Activated B cell treated with CpG ODN at 0.5 μM for 24 hours (primary cell): ENCODE data around the gene OR4D10. TPM values are rescaled to one million over a fixed set of nuclear protein-coding genes. Genes with fewer than 3 reads are reported as not detected.
"Not testable (repeated sequence)": the region's sequence is repeated elsewhere in the genome, so short reads cannot be mapped to it uniquely, and the experiment has no call there.

ENCODE experiments used
- ATAC-seq: fragments of 200-7000 bp; cut with Tn5 transposase; one replicate; pipeline ENCODE4 v1.10.0; 2021; ENCODE audit warnings: low read depth, mild to moderate bottlenecking, moderate library complexity
- CTCF ChIA-PET: fragments of 350-600 bp; sonication (Branson Sonifier 250); formaldehyde crosslinking; loops from one replicate; lab custom pipeline; 2021; ENCODE audit warnings: antibody characterized with exemption; lab: Charles Lee
- POLR2A ChIA-PET: fragments of 350-600 bp; sonication (Branson Sonifier 250); formaldehyde crosslinking; loops from one replicate; lab custom pipeline; 2021; ENCODE audit warnings: antibody characterized with exemption; lab: Charles Lee
- DNase-seq: peaks from one replicate; pipeline ENCODE4 v3.0.0; 2022
- H3K27ac Mint-ChIP-seq: one replicate; pipeline ENCODE4 v1.8.0; 2020; ENCODE audit warnings: mixed read lengths
- H3K27me3 Mint-ChIP-seq: one replicate; pipeline ENCODE4 v1.8.0; 2021; ENCODE audit warnings: mixed read lengths
- H3K36me3 Mint-ChIP-seq: one replicate; pipeline ENCODE4 v1.8.0; 2021; ENCODE audit warnings: low read depth, mixed read lengths
- H3K4me1 Mint-ChIP-seq: one replicate; pipeline ENCODE4 v1.8.0; 2021; ENCODE audit warnings: mixed read lengths
- H3K4me3 Mint-ChIP-seq: one replicate; pipeline ENCODE4 v1.8.0; 2020; ENCODE audit warnings: mild to moderate bottlenecking, mixed read lengths
- H3K9me3 Mint-ChIP-seq: one replicate; pipeline ENCODE4 v1.8.0; 2020; ENCODE audit warnings: mixed read lengths
- CTCF ChIP-seq: fragments of 200-600 bp; IDR thresholded peaks from one replicate; pipeline ENCODE4 v1.8.0; 2022; ENCODE audit warnings: antibody characterized with exemption, mild to moderate bottlenecking
- intact Hi-C: fragments of 100-400 bp; cut with micrococcal nuclease; formaldehyde crosslinking; loops from one replicate; pipeline ENCODE4 v1.15.1; 2024
- total RNA-seq: library from RNA; stranded (reverse); gene quantifications from 2 replicates; pipeline ENCODE4 v1.2.3, GENCODE V29; 2022

The OR4D10 gene
- total RNA-seq, 1 donor from 2014 or later: not detected

- intact Hi-C loops: no loop called here
- no peak for TF ChIP-seq CTCF
- DNase-seq: no peak
- H3K27ac Mint-ChIP-seq: no peak overlapping the region
- no peak for ATAC-seq
- H3K27me3 Mint-ChIP-seq: peaks cover 4% of the 10 kb centered on the region
- no peaks in the 10 kb centered on the region for H3K36me3 Mint-ChIP-seq
- no peak overlapping the region for H3K4me3 Mint-ChIP-seq
- ChIA-PET CTCF (no interaction called here), POLR2A (no interaction called here)
- H3K9me3 Mint-ChIP-seq: no peaks in the 10 kb centered on the region
- H3K4me1 Mint-ChIP-seq: peaks cover 8% of the 10 kb centered on the region
Measured at GRCh38 chr11:59480359-59480758, 7.2 kb downstream of the OR4D10 start.

GRCh38 chr11:59501931-59502330 lies 28.8 kb downstream of the OR4D10 start:
- ATAC-seq: no peak
- no peak for TF ChIP-seq CTCF
- Mint-ChIP-seq H3K27me3 (peaks cover 23% of the 10 kb centered on the region), H3K27ac (no peak overlapping the region), H3K36me3 (no peaks in the 10 kb centered on the region), H3K9me3 (no peaks in the 10 kb centered on the region), H3K4me1 (no peaks in the 10 kb centered on the region), H3K4me3 (no peak overlapping the region)
- DNase-seq: no peak
- POLR2A ChIA-PET: no interaction called here
- CTCF ChIA-PET: no interaction called here
- intact Hi-C loops: no loop called here

GRCh38 chr11:59503276-59503675 lies 30.2 kb downstream of the OR4D10 start, which contains the start of gene OR4D11:
Gene OR4D11, plus strand, starts transcription at chr11:59503576. Its CDS starts 0 bp downstream, at chr11:59503576.
- no peak within 1 kb of the TSS for H3K27ac Mint-ChIP-seq
- intact Hi-C loops: no loop called here
- ChIA-PET POLR2A (no interaction called here), CTCF (no interaction called here)
- H3K4me1 Mint-ChIP-seq: no peaks in the 10 kb centered on the region
- H3K36me3 Mint-ChIP-seq: no peaks in the 10 kb centered on the region
- ATAC-seq (no peak), DNase-seq (no peak)
- no peaks in the 10 kb centered on the region for H3K9me3 Mint-ChIP-seq
- H3K27me3 Mint-ChIP-seq: peaks cover 18% of the 10 kb centered on the region
- TF ChIP-seq CTCF: no peak
- H3K4me3 Mint-ChIP-seq: no peak within 1 kb of the TSS

- ChIA-PET CTCF (no interaction called here), POLR2A (no interaction called here)
- Mint-ChIP-seq H3K4me1 (peaks cover 2% of the 10 kb centered on the region), H3K4me3 (no peak within 1 kb of the TSS), H3K36me3 (no peaks in the 10 kb centered on the region), H3K27me3 (peaks cover 13% of the 10 kb centered on the region), H3K27ac (no peak within 1 kb of the TSS), H3K9me3 (no peaks in the 10 kb centered on the region)
- TF ChIP-seq CTCF: no peak
- no peak for DNase-seq
- no peak for ATAC-seq
- intact Hi-C loops: no loop called here
Measured at GRCh38 chr11:59510941-59511589, 38.0 kb downstream of the OR4D10 start, which contains the start of gene OR4D9. Gene OR4D9, plus strand, starts transcription at chr11:59511539. Its CDS starts 3,374 bp downstream, at chr11:59514913.

- ChIA-PET POLR2A (no interaction called here), CTCF (no interaction called here)
- DNase-seq: no peak
- no peak for ATAC-seq
- no peak overlapping the region for H3K4me3 Mint-ChIP-seq
- no peak for TF ChIP-seq CTCF
- no peaks in the 10 kb centered on the region for H3K9me3 Mint-ChIP-seq
- intact Hi-C loops: no loop called here
- H3K27ac Mint-ChIP-seq: no peak overlapping the region
- peaks cover 2% of the 10 kb centered on the region for H3K4me1 Mint-ChIP-seq
- H3K36me3 Mint-ChIP-seq: no peaks in the 10 kb centered on the region
- peaks cover 13% of the 10 kb centered on the region for H3K27me3 Mint-ChIP-seq
Measured at GRCh38 chr11:59511675-59512074, 38.6 kb downstream of the OR4D10 start.

GRCh38 chr11:59520139-59520538 lies 47.0 kb downstream of the OR4D10 start:
- H3K27ac Mint-ChIP-seq, H3K9me3 Mint-ChIP-seq, H3K36me3 Mint-ChIP-seq, CTCF ChIA-PET, ATAC-seq, intact Hi-C loops, H3K4me1 Mint-ChIP-seq, H3K4me3 Mint-ChIP-seq, POLR2A ChIA-PET, DNase-seq: not testable (repeated sequence)
- peaks cover 11% of the 10 kb centered on the region for H3K27me3 Mint-ChIP-seq
